Activated CD4-positive, CD25-positive, alpha-beta regulatory T cell treated with anti-CD3 and anti-CD28 coated beads, Interleukin-2, amount 50 U/mL, for 72 hours (primary cell): Measurements from ENCODE around the gene RGS12.

ENCODE experiments used
- DNase-seq: peaks from one replicate; pipeline ENCODE4 v3.0.0; 2021

RGS12 gene

GRCh38 chr4:3284734-3285557 is 7.9 kb upstream of the RGS12 start:
- no peak for DNase-seq

- DNase-seq, result no peak
These were observed 7.1 kb upstream of the RGS12 start for GRCh38 chr4:3285558-3286334.

DNA sequence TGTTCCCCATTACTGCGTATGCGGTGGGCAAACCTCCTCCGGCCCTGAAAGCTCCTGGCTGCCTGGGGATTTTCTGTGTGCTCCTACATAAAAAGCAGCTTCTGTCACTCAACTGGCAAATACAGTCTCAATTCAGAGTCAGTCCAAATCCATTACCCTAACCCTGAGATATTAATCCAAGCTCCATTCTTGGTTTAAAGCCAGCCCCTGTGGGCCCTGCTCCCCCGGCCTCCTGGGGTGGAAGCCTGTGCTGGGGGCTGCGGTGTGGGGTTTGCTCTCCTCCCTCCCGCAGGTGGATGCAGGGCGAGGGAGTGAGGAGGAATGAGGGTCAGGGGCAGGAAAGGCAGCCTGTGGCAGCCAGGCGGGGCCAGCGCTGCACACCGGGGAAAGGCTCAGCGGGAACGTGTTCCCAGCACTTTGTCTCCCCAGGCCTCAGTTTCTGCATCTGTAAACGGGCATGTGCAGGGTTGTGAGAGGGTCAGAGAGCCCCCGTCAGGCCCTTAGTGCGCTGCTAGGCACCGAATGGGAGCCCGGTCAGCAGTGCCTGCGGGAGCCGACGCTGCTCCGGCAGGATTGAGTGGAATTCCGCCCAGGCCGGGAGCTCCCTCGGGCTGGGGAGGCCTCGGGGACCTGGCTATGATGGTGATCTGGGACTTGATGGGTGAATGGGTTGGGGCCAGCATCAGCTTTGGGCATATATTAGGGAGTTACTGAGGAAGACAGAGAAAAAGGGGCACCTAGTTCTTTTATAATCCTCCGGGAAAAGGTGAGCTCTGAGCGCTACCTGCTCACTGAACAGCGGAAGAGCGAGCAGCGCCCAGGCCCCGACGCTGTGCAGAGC is 6.3 kb upstream of the RGS12 start:
- no peak for DNase-seq

- DNase-seq, result no peak
These were observed 5.4 kb upstream of the RGS12 start for GRCh38 chr4:3287271-3287971.

DNA sequence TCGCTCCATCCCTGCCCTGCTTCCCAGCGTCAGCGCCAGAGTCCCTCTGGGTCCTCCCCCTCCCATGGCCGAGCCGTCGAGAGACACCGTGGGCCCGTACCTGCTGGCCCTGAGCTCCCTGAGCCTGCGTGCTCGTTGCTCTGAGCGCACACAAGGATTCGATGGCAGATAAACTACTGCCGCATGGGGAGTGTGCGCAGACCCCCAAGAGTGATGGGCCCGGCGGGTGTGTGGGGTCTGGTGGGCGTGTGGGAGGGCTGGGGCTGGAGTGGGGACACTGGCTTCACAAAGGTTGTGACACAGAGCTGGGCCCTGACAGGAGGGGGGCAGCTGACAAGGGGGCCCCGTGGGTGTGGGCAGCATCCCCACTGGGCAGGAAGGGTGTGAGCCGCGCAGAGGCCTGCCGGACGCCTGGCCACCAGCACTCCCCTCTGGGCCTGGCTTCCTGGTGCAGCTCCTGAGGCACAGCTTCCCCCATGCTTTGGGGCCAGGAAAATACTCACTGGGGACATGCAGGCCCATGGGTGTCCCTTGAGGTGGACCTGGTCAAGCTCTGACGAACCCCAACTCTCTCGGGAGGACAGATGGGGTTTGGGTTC is 4.8 kb upstream of the RGS12 start:
- DNase-seq, result no peak

- no peak for DNase-seq
These were observed 4.2 kb upstream of the RGS12 start for GRCh38 chr4:3288571-3289094.

GRCh38 chr4:3290476-3290875 is 2.3 kb upstream of the RGS12 start:
- no peak for DNase-seq

DNA sequence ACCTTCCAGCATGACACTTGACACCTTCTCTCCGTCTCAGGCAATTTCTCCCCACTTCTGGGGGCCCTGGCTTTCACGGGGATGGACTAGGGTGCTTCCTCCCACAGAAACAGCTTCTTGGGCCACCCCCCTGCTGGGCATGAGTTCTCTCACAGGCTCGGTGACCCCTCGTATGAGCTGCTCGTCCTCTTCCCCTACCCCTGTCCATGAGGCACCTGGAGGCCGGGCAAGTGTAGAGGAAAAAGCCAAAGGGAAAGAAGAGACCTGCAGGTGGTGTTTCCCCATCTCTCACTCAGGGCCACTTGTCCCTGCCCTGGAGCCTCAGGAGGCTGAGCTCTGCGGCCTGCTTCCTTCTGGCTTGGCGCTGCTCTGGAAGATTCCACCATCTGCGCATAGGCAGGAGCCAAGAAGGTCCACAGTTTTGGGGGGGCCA is 1.9 kb upstream of the RGS12 start:
- DNase-seq, result no peak

GRCh38 chr4:3291411-3291968 is 1.3 kb upstream of the RGS12 start:
- no peak for DNase-seq

- peak; percentile 64 for DNase-seq
These were observed 751 bp upstream of the RGS12 start for GRCh38 chr4:3291969-3292570.

- no peak for DNase-seq
These were observed 875 bp downstream of the RGS12 start for GRCh38 chr4:3293401-3294391.

DNA sequence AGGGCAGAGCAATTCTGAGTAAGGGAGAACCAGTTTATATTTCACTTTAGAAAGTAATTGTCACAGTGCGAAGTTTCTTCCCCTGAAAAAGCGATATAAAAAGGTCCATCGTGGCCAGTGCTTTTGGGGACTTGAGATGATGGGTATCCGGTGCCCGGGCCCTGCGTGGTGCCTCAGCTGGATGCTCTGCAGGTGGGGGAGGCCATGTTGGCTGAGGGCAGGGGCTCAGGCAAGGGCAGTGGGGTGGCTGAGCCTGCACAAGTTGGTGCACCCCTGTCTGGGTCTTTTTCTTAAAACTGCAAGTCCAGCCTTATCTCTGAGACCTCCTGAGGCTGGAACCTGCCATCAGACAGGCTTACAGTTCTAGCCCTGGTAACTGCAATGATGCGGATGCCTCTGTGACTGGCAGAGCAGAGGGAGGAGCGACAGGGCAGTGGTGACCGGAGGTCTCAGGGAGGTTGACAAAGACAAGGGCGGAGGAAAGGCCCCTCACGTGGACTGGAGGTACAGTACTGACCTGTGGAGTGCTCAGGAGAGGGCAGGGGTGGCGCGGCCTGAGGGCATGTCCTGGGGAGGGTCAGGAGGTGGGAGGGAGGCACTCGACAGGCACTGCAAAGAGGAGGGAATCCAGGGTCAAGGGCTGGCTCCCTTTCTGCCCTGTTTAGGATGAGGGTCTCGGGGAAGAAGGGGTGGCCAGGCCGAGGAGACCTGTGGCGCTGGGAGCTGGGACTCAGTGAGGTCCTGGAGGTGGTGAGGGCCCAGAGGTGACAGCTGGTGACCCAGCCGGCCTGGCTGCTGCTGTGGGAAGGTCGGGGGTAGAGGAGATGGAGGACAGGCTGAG is 1.8 kb downstream of the RGS12 start:
- no peak for DNase-seq

GRCh38 chr4:3295837-3296624 is 3.2 kb downstream of the RGS12 start:
- no peak for DNase-seq

GRCh38 chr4:3296651-3297050 is 3.8 kb downstream of the RGS12 start:
- no peak for DNase-seq

GRCh38 chr4:3297066-3297859 is 4.4 kb downstream of the RGS12 start:
- no peak for DNase-seq

GRCh38 chr4:3299122-3299975 is 6.5 kb downstream of the RGS12 start:
- no peak for DNase-seq
